HG02885 (cell line): Measurements from ENCODE around the gene MYRF.

Source experiments
- ATAC-seq: cut with Tn5 transposase; IDR thresholded peaks from one replicate; pipeline ENCODE4 v1.9.1; 2021; ENCODE audit warnings: mild to moderate bottlenecking; ENCODE audit not compliant: unreplicated experiment, poor library complexity

The MYRF gene

DNA sequence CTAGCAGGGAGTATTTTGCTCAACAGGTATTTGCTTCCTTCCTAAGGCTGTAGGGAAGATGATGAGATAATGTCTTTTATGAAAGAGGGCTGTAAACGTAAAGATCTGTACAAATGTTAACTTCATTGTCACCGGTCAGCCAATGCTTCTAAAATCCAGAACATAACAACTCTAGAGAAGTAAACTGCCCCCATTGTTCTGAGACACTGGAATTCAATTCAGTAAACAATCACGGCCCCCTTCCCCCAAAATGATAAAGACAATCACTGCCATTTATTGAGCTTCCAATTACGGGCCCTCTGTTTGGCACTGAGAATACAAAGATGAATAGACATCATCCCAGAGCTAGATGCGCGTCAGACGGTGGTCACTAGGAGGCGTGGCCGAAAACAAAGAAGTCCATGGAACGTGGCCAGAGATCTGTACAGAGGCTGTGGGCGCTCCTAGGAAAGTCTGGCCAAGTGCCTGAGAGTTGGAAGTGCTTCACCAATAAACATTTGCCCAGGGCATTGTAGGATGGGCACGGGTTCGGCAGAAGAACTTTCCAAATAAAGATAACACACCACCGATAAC is 39.4 kb downstream of the MYRF start:
- ATAC-seq, result peak; percentile 34

GRCh38 chr11:61792310-61793082 is 40.1 kb downstream of the MYRF start, which contains the start of the genes FEN1 and TMEM258:
TSS of gene FEN1 (plus strand) at chr11:61792911. CDS start at chr11:61795362, 2,451 bp downstream.
TSS of gene TMEM258 (minus strand) at chr11:61792599. CDS start at chr11:61792558, 41 bp downstream.
- ATAC-seq, result peak; percentile 88

- ATAC-seq, result peak; percentile 6
These were observed 40.8 kb downstream of the MYRF start for GRCh38 chr11:61793083-61793828.

GRCh38 chr11:61793829-61794204 is 41.4 kb downstream of the MYRF start:
- ATAC-seq, result no peak

GRCh38 chr11:61794579-61794978 is 42.1 kb downstream of the MYRF start:
- ATAC-seq, result no peak

DNA sequence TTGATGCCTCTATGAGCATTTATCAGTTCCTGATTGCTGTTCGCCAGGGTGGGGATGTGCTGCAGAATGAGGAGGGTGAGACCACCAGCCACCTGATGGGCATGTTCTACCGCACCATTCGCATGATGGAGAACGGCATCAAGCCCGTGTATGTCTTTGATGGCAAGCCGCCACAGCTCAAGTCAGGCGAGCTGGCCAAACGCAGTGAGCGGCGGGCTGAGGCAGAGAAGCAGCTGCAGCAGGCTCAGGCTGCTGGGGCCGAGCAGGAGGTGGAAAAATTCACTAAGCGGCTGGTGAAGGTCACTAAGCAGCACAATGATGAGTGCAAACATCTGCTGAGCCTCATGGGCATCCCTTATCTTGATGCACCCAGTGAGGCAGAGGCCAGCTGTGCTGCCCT is 43.0 kb downstream of the MYRF start:
- ATAC-seq, result no peak

- no peak for ATAC-seq
These were observed 43.6 kb downstream of the MYRF start for GRCh38 chr11:61795876-61796526.

DNA sequence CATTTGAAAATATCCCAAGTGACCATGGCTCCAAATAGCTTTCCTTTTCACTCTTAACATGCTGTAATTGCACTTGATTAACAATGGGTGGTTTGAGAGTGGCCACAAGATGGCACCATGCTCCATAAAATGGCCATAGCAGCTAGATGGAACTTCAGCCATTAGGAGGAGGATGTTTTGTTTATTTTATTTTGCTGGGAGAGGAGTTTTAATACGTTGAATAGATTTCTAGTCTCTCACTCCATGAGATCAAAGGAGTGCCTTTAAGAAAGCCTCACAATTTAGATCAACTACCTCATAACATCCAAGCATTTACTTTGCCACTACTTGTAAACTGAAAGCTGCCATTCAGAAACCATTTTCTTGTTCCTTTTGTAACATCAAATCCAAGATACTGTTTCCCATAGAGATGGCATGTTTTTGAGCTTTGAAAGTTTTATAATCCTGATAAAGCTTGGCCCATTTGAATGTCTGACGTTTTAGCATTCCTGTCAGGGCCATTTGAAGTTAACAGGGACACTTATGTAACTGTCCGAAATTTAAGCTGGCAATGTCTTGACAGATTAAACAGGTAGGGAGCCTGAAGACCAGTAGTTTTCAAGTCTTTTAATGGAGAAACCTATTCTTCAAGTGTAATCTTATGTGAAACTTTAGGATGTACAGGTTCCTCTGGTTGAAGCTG is 45.0 kb downstream of the MYRF start:
- ATAC-seq, result no peak

DNA sequence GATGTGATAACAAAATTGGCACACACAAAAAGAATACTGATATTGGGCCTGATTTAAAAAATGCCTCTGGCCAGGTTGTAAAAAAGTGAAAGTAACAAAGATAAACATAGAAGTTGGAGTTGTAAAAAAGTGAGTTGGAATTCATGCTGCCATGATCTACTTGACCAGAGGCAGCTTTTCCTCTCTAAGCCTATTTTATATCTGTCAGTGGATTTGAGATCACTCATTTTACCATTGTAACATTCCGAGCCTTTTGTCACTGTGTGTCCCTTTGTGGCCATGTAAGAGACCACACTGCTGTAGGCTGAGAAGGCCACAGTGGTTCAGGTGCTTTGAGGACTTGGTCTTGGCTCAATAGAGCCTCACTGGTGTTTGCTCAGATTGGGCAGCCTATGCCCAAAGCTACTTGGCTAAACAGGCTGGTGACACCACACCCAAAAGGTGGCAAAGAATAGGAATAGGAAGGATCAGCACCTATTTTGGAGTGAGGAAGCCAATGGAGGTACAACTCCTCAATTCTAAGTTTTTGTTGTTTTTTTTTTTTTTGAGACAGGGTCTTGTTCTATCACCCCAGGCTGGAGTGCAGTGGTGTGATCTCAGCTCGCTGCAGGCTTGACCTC is 47.3 kb downstream of the MYRF start:
- no peak for ATAC-seq

GRCh38 chr11:61800331-61801281 is 48.2 kb downstream of the MYRF start:
- no peak for ATAC-seq

DNA sequence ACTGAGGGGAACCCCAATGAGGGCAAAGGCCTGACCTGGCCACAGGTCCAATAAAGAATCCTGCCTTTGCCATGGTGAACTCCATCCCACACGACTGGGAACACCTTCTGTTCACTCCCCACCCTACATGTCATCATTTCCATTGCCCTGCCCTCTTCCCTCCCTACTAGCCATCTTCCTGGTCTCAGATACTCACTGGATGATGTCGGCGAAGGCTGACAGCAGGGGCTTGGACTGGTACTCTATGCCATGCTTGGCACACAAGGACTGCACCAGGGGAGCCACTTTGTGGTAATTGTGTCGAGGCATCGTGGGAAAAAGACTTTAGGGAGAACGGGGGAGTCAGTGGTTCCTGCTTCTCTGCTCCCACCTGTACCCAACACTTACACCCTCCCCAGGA is 50.2 kb downstream of the MYRF start:
- no peak for ATAC-seq

- ATAC-seq, result no peak
These were observed 51.6 kb downstream of the MYRF start for GRCh38 chr11:61803889-61804647.

DNA sequence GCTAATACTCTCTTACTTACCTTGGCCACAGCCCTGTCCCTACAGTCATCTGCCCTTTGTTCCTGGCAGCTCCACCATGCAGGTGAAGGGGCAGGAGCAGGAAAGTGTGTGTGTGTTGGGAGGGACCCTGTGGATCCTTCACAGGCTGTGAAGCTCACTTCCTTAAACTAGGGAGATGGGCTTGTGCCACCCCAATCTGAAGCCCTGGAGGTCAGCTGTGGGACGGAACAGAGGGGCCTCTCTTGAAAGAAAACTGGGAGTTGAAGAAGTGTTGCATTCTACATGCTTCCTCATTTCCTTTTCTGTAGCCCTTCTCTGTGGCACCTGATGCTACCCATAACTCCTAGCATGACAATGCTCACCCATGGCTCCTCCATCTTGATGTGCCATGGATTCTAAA is 52.7 kb downstream of the MYRF start:
- no peak for ATAC-seq

- no peak for ATAC-seq
These were observed 54.3 kb downstream of the MYRF start for GRCh38 chr11:61806785-61807184.

DNA sequence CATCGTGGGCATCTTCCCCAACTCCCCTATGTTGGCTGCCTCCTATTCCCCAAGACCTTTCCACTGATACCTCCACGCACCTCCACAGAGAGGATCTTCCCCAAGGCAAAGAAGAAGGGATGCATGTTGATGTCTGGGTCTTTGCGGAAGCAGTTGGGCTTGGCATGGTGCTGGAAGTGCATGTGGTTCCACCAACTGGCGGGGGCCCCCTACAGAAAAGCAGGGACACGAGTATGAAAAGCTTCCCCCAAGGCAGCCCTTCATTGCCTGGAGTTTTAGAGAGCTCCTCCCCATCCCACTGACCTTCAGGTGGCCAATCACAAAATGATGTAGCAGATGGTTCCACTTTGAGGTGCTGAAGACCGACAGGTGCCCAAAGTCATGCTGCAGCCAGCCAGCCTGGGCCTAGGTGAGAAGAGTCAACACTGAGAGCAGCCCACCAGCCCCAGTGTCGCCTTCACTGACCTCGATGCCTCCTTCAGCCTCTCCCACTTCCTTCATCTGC is 58.3 kb downstream of the MYRF start:
- ATAC-seq, result no peak

- no peak for ATAC-seq
These were observed 59.4 kb downstream of the MYRF start for GRCh38 chr11:61811831-61812230.

GRCh38 chr11:61812736-61813411 is 60.4 kb downstream of the MYRF start:
- ATAC-seq, result no peak
